Right kidney (tissue), 9 donors: ENCODE results near the gene HOTAIR.
A peak's percentile ranks its signal among the peaks of the same experiment; 100 is the strongest.

Experiments used
- DNase-seq: peaks from one replicate; pipeline ENCODE4 v3.0.0-alpha.2; 2016
- long read RNA-seq, 8 donors: transcript quantifications; one replicate each; lab custom pipeline, GENCODE V29; 2026

Gene HOTAIR
- long read RNA-seq, donor 1, partial matches to known transcripts = 6 of 6 reads
- long read RNA-seq, donor 1, other reads (novel, unspliced or antisense) = 0 of 6 reads
- long read RNA-seq, donor 2 = 0 reads
- long read RNA-seq, donor 3 = 0 reads
- long read RNA-seq, donor 4 = 0 reads
- long read RNA-seq, donor 5, partial matches to known transcripts = 105 of 198 reads
- long read RNA-seq, donor 5, other reads (novel, unspliced or antisense) = 93 of 198 reads
- long read RNA-seq, donor 6 = 0 reads
- long read RNA-seq, donor 7, partial matches to known transcripts = 5 of 16 reads
- long read RNA-seq, donor 7, other reads (novel, unspliced or antisense) = 11 of 16 reads
- long read RNA-seq, donor 8, partial matches to known transcripts = 29 of 107 reads
- long read RNA-seq, donor 8, other reads (novel, unspliced or antisense) = 78 of 107 reads

- peak; percentile 84 for DNase-seq
Measured at GRCh38 chr12:53974084-53975063, at the start of gene HOTAIR. Gene HOTAIR (minus strand): TSS chr12:53974954.

- DNase-seq = no peak
Measured at GRCh38 chr12:54024127-54024526, 49.4 kb upstream of the HOTAIR start.

GRCh38 chr12:54022960-54023884 is 48.5 kb upstream of the HOTAIR start:
- no peak for DNase-seq

- no peak for DNase-seq
Measured at GRCh38 chr12:54021432-54022013, 46.8 kb upstream of the HOTAIR start.

GRCh38 chr12:54020591-54021405 is 46.0 kb upstream of the HOTAIR start:
- DNase-seq = no peak

- DNase-seq = no peak
Measured at GRCh38 chr12:54019924-54020590, 45.3 kb upstream of the HOTAIR start.

- no peak for DNase-seq
Measured at GRCh38 chr12:54019091-54019811, 44.5 kb upstream of the HOTAIR start.

GRCh38 chr12:54018468-54018984 is 43.8 kb upstream of the HOTAIR start:
- no peak for DNase-seq

GRCh38 chr12:54017878-54018467 is 43.2 kb upstream of the HOTAIR start:
- peak; percentile 86 for DNase-seq

GRCh38 chr12:54017027-54017788 is 42.5 kb upstream of the HOTAIR start:
- peak; percentile 76 for DNase-seq

- DNase-seq = no peak
Measured at GRCh38 chr12:54016478-54016964, 41.8 kb upstream of the HOTAIR start.

GRCh38 chr12:54016051-54016450 is 41.3 kb upstream of the HOTAIR start:
- no peak for DNase-seq

GRCh38 chr12:54015018-54015931 is 40.5 kb upstream of the HOTAIR start:
- DNase-seq = no peak

GRCh38 chr12:54014377-54015017 is 39.7 kb upstream of the HOTAIR start:
- no peak for DNase-seq

- DNase-seq = no peak
Measured at GRCh38 chr12:54012631-54013409, 38.1 kb upstream of the HOTAIR start.
